SK-N-SH (cell line): ENCODE results near the gene UBE2Q1. TPM values are rescaled to one million over a fixed set of nuclear protein-coding genes. Genes with fewer than 3 reads are reported as not detected.
A peak's percentile ranks its signal among the peaks of the same experiment; 100 is the strongest.

Source experiments
- CTCF ChIA-PET: fragments of 300-600, 350-600 bp; formaldehyde crosslinking; extraction: SDS; loops from one replicate; lab custom pipeline; 2021; lab: Yijun Ruan, JAX
- POLR2A ChIA-PET: fragments of 350-600 bp; sonication (Branson Sonifier 250); formaldehyde crosslinking; extraction: SDS; loops from one replicate; lab custom pipeline; 2020; ENCODE audit warnings: antibody characterized with exemption, inconsistent platforms; lab: Yijun Ruan, JAX
- DNase-seq: peaks from one replicate; pipeline ENCODE4 v3.0.0; 2012
- H2AFZ ChIP-seq: fragments of 200-600 bp; sonication (generic); 2 replicates; pipeline ENCODE4 v1.8.1; 2016; ENCODE audit warnings: antibody characterized with exemption, mild to moderate bottlenecking, low read depth
- H3F3A ChIP-seq: fragments of 200-600 bp; sonication (generic); replicated peaks from 2 replicates; pipeline ENCODE3; 2016; ENCODE audit warnings: antibody characterized with exemption, mild to moderate bottlenecking; ENCODE audit not compliant: insufficient read depth
- H3K27ac ChIP-seq, 2 experiments: fragments of 200-500 bp in 1 of 2; fragments of 200-600 bp in 1 of 2; sonication (Bioruptor generic) in 1 of 2; sonication (generic), shearing (Covaris generic) in 1 of 2; 2 replicates each; pipeline versions ENCODE4 v1.5.1 to v1.6.1; 2014 to 2016; ENCODE audit warnings: low read depth in 2 of 2, inconsistent platforms in 1 of 2, low read length in 1 of 2, mild to moderate bottlenecking in 1 of 2, mixed read lengths in 1 of 2
- H3K27me3 ChIP-seq: fragments of 200-600 bp; sonication (generic), shearing (Covaris generic); 2 replicates; pipeline ENCODE4 v1.6.1; 2016; ENCODE audit warnings: mixed run types; ENCODE audit not compliant: insufficient read depth
- H3K36me3 ChIP-seq, 2 experiments: fragments of 200-500 bp in 1 of 2; fragments of 200-600 bp in 1 of 2; sonication (Bioruptor generic) in 1 of 2; sonication (generic) in 1 of 2; replicated peaks in 1 of 2; 2 replicates each; pipeline versions ENCODE3 to v1.5.1; 2014 to 2016; ENCODE audit warnings: low read length in 1 of 2, mild to moderate bottlenecking in 1 of 2; ENCODE audit not compliant: insufficient read depth in 2 of 2, control insufficient read depth in 1 of 2
- H3K4me1 ChIP-seq, 2 experiments: fragments of 200-500 bp in 1 of 2; fragments of 200-600 bp in 1 of 2; sonication (Bioruptor generic) in 1 of 2; sonication (generic), shearing (Covaris generic) in 1 of 2; 2 replicates each; pipeline versions ENCODE4 v1.5.1 to v1.6.1; 2014 to 2016; ENCODE audit warnings: low read depth in 1 of 2, low read length in 1 of 2, mixed run types in 1 of 2; ENCODE audit not compliant: insufficient read depth in 2 of 2, control insufficient read depth in 1 of 2
- H3K4me2 ChIP-seq: fragments of 200-600 bp; sonication (generic), shearing (Covaris generic); 2 replicates; pipeline ENCODE4 v1.6.1; 2017; ENCODE audit warnings: mixed run types
- H3K4me3 ChIP-seq, 2 experiments: fragments of 200-500 bp in 1 of 2; fragments of 200-600 bp in 1 of 2; sonication (Bioruptor generic) in 1 of 2; sonication (generic), shearing (Covaris generic) in 1 of 2; 2 replicates each; pipeline versions ENCODE4 v1.5.1 to v1.8.1; 2014 to 2016; ENCODE audit warnings: low read depth in 2 of 2, inconsistent platforms in 1 of 2, low read length in 1 of 2, mild to moderate bottlenecking in 1 of 2, mixed read lengths in 1 of 2, moderate library complexity in 1 of 2
- H3K79me2 ChIP-seq: fragments of 200-600 bp; sonication (generic); 2 replicates; pipeline ENCODE4 v1.8.1; 2017; ENCODE audit warnings: mild to moderate bottlenecking; ENCODE audit not compliant: insufficient read depth
- H3K9ac ChIP-seq: fragments of 200-600 bp; sonication (generic); 2 replicates; pipeline ENCODE4 v1.6.1; 2017; ENCODE audit warnings: mixed run types
- H3K9me2 ChIP-seq: fragments of 200-600 bp; sonication (generic); 2 replicates; pipeline ENCODE4 v1.6.1; 2017; ENCODE audit warnings: mixed run types
- H3K9me3 ChIP-seq: fragments of 200-600 bp; sonication (generic); 2 replicates; pipeline ENCODE4 v1.6.1; 2017; ENCODE audit warnings: mixed run types, mild to moderate bottlenecking, moderate library complexity
- H4K20me1 ChIP-seq: fragments of 200-600 bp; sonication (generic); 2 replicates; pipeline ENCODE4 v1.6.1; 2017; ENCODE audit warnings: mild to moderate bottlenecking, mixed run types; ENCODE audit not compliant: insufficient read depth
- CHD2 ChIP-seq: fragments of 150-350 bp; IDR thresholded peaks from 2 replicates; pipeline ENCODE4 v1.6.1; 2018; ENCODE audit warnings: low read length; ENCODE audit not compliant: partially characterized antibody
- EZH2phosphoT487 ChIP-seq: fragments of 200-600 bp; sonication (generic); IDR thresholded peaks from 2 replicates; pipeline ENCODE4 v1.6.1; 2017; ENCODE audit warnings: low read depth, mixed run types, mild to moderate bottlenecking, antibody characterized with exemption, moderate library complexity, borderline replicate concordance
- FOSL2 ChIP-seq: IDR thresholded peaks from 2 replicates; pipeline ENCODE4 v1.4.0; 2012; ENCODE audit warnings: low read depth, mild to moderate bottlenecking, moderate library complexity, borderline replicate concordance
- FOXM1 ChIP-seq: IDR thresholded peaks from 2 replicates; pipeline ENCODE4 v1.4.0; 2012; ENCODE audit warnings: low read depth, mild to moderate bottlenecking
- GABPA ChIP-seq: IDR thresholded peaks from 2 replicates; pipeline ENCODE4 v1.4.0; 2012; ENCODE audit warnings: low read depth, mild to moderate bottlenecking
- IRF3 ChIP-seq: fragments of 150-350 bp; IDR thresholded peaks from 2 replicates; pipeline ENCODE4 v1.6.1; 2016; ENCODE audit warnings: mild to moderate bottlenecking, low read depth, low read length
- JUND ChIP-seq: IDR thresholded peaks from 2 replicates; pipeline ENCODE4 v1.4.0; 2012
- MAX ChIP-seq: IDR thresholded peaks from 2 replicates; pipeline ENCODE4 v1.4.0; 2012; ENCODE audit warnings: low read depth
- NFIC ChIP-seq: IDR thresholded peaks from 2 replicates; pipeline ENCODE4 v1.4.0; 2012; ENCODE audit warnings: borderline replicate concordance
- PBX3 ChIP-seq: IDR thresholded peaks from 2 replicates; pipeline ENCODE4; 2012
- POLR2AphosphoS5 ChIP-seq: IDR thresholded peaks from 2 replicates; pipeline ENCODE4 v1.6.1; 2012; ENCODE audit warnings: low read depth, low read length
- RAD21 ChIP-seq: IDR thresholded peaks from 2 replicates; pipeline ENCODE4 v1.6.1; 2012; ENCODE audit warnings: mild to moderate bottlenecking, low read length
- RCOR1 ChIP-seq: fragments of 150-350 bp; IDR thresholded peaks from 2 replicates; pipeline ENCODE4 v1.6.1; 2017; ENCODE audit warnings: antibody characterized with exemption, low read length
- REST ChIP-seq: IDR thresholded peaks from 2 replicates; pipeline ENCODE4 v1.6.1; 2012; ENCODE audit warnings: mild to moderate bottlenecking, low read depth, low read length, moderate library complexity
- RFX5 ChIP-seq: IDR thresholded peaks from 2 replicates; pipeline ENCODE4 v1.6.1; 2012; ENCODE audit warnings: mild to moderate bottlenecking, improper control_type of control experiment, low read length
- SMC3 ChIP-seq: IDR thresholded peaks from 2 replicates; pipeline ENCODE4 v1.6.1; 2012; ENCODE audit warnings: low read depth, low read length, improper control_type of control experiment
- TAF1 ChIP-seq: IDR thresholded peaks from 2 replicates; pipeline ENCODE4 v1.6.1; 2012; ENCODE audit warnings: low read depth, mild to moderate bottlenecking, low read length, moderate library complexity, borderline replicate concordance
- TCF12 ChIP-seq: IDR thresholded peaks from 2 replicates; pipeline ENCODE4 v1.4.0; 2012
- USF1 ChIP-seq: IDR thresholded peaks from 2 replicates; pipeline ENCODE4 v1.4.0; 2012; ENCODE audit warnings: low read depth, borderline replicate concordance
- WGBS: methylation state at CpG from one replicate; pipeline ENCODE4 v1.1.6; 2017; ENCODE audit warnings: low lambda C conversion rate; 5-methylcytosine and 5-hydroxymethylcytosine counted together
- polyA plus RNA-seq, 3 experiments: library from polyadenylated mRNA; depleted of rRNA; stranded (reverse); fragments of >200 nt; gene quantifications; 2 replicates each; pipeline ENCODE4 v1.2.3, GENCODE V29; 2012

UBE2Q1 gene
- polyA plus RNA-seq, 1 of the 3 experiments (the other 2 are of a cell fraction) = 12.5 TPM

- H3K27me3 ChIP-seq = peaks cover 61% of the 10 kb centered on the region
- H3K36me3 ChIP-seq = no peaks in the 10 kb centered on the region
- H3F3A ChIP-seq = no peaks in the 10 kb centered on the region
- no peaks in the 10 kb centered on the region for H3K9me2 ChIP-seq
- CTCF ChIA-PET = interaction anchor here (1.1 to 2.8 kb wide), 4 partner anchors 12 to 45 kb away, joined by 3 to 17 read pairs (median 4); no protein-coding TSS in a partner anchor
- TF ChIP-seq FOSL2 = no peak
- TF ChIP-seq USF1 = no peak
- no peak for TF ChIP-seq TAF1
- no peak for TF ChIP-seq RFX5
- TF ChIP-seq GABPA = no peak
- no peak for TF ChIP-seq POLR2AphosphoS5
- no peak for TF ChIP-seq RCOR1
- no peak for TF ChIP-seq PBX3
- TF ChIP-seq EZH2phosphoT487 = no peak
- no peak for TF ChIP-seq REST
- TF ChIP-seq CHD2 = no peak
- no peak for TF ChIP-seq TCF12
- no peak for TF ChIP-seq SMC3
- TF ChIP-seq FOXM1 = no peak
- no peak for TF ChIP-seq NFIC
- no peak for TF ChIP-seq JUND
- TF ChIP-seq MAX = no peak
- TF ChIP-seq IRF3 = no peak
- no peak for TF ChIP-seq RAD21
- H3K9me3 ChIP-seq = no peaks in the 10 kb centered on the region
- peaks cover 0 to 2% of the 10 kb centered on the region in 2 experiments; a peak in 1 of 4 replicates for H3K4me1 ChIP-seq
- H4K20me1 ChIP-seq = no peaks in the 10 kb centered on the region
- H3K4me2 ChIP-seq = no peak overlapping the region
- H3K4me3 ChIP-seq = no peak overlapping the region; a peak in 1 of 4 replicates
- H3K79me2 ChIP-seq = no peaks in the 10 kb centered on the region
- H2AFZ ChIP-seq = no peak overlapping the region
- 26% methylated on average over 24 of the region's 54 CpGs for WGBS
- no peak overlapping the region for H3K27ac ChIP-seq
- POLR2A ChIA-PET = no interaction called here
- DNase-seq = peak; percentile 20
- no peak overlapping the region for H3K9ac ChIP-seq
Measured at GRCh38 chr1:154501423-154502065, 56.9 kb downstream of the UBE2Q1 start.
